Ovary (tissue), 3 donors: Measurements from ENCODE around the gene FARS2.

ENCODE experiments used
- POLR2A ChIP-seq: fragments of 450-650 bp; IDR thresholded peaks from one replicate; pipeline ENCODE4 v1.6.1; 2017; ENCODE audit warnings: antibody characterized with exemption, mild to moderate bottlenecking, moderate library complexity
- TF ChIP-seq, protein P1 (sequence below), 3 donors: fragments of 450-650 bp in 2 of 3; fragments of 200-600 bp in 1 of 3; IDR thresholded peaks; one replicate each; pipeline versions ENCODE4 v1.5.1 to v1.8.0; 2016 to 2022; ENCODE audit warnings: antibody characterized with exemption in 3 of 3, mild to moderate bottlenecking in 1 of 3
- donor health status: DM: no; HTN: no; CAD: no.

DNA sequence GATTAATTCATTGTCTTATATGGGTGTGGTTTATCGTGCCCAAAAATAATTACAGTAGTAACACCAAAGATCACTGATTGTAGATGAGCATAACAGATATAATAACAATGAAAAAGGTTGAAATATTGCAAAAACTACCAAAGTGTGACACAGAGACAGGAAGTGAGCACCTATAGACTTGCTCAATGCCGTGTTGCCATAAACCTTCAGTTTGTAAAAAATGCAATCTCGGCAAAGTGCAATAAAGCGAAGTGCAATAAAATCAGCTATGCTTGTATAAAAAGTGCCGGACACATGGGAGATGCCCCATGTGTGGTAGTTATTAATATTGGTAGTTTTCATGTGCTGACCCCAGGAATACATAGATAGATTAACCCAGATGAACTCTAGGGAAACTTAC lies 552.8 kb downstream of the FARS2 start:
- TF ChIP-seq, protein P1, sequence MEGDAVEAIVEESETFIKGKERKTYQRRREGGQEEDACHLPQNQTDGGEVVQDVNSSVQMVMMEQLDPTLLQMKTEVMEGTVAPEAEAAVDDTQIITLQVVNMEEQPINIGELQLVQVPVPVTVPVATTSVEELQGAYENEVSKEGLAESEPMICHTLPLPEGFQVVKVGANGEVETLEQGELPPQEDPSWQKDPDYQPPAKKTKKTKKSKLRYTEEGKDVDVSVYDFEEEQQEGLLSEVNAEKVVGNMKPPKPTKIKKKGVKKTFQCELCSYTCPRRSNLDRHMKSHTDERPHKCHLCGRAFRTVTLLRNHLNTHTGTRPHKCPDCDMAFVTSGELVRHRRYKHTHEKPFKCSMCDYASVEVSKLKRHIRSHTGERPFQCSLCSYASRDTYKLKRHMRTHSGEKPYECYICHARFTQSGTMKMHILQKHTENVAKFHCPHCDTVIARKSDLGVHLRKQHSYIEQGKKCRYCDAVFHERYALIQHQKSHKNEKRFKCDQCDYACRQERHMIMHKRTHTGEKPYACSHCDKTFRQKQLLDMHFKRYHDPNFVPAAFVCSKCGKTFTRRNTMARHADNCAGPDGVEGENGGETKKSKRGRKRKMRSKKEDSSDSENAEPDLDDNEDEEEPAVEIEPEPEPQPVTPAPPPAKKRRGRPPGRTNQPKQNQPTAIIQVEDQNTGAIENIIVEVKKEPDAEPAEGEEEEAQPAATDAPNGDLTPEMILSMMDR (IDR thresholded peaks at IDR 0.05), result no peak
- TF ChIP-seq POLR2A, result no peak
